IPS-18c (cell line): ENCODE data around the gene SPR.
A peak's percentile ranks its signal among the peaks of the same experiment; 100 is the strongest.

Experiments
- H3K4me3 ChIP-seq: 2 replicates; pipeline ENCODE4 v1.7.0; 2013; ENCODE audit warnings: low read depth, mild to moderate bottlenecking, low read length, moderate library complexity; ENCODE audit not compliant: insufficient read depth
- H3K9me3 ChIP-seq: one replicate; pipeline ENCODE4 v1.6.1; 2013; ENCODE audit warnings: mild to moderate bottlenecking, low read length, moderate library complexity; ENCODE audit not compliant: control insufficient read depth, insufficient read depth

The SPR gene

DNA sequence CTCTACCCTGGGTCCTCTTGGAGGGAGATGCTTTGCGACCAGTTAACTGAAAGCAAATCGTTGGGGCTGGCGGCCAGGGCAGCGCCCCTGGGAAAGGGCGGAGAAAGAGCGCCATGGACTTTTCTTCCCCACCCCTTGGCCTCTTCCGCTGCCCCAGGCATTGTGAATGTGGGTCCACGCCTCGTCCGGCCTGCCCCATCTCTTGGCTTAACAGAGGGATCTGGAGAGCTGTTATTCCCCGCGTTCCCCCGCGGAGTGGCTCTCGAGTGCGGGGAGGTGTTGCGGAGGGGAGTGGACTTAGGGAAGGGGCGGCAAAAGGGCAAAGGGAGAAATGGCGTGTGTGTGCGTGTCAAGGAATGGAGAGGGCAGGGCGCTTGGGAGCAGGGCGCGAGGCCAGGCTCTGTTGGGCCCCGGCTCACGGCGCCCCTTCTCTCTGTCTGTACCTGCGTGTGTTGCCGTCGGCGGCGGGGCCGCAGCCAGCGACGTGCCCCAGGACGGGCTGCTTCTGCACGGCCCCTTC is 36.7 kb downstream of the SPR start:
- H3K4me3 ChIP-seq, result peak overlapping the region; percentile 46
- H3K9me3 ChIP-seq, result peaks cover 2% of the 10 kb centered on the region

DNA sequence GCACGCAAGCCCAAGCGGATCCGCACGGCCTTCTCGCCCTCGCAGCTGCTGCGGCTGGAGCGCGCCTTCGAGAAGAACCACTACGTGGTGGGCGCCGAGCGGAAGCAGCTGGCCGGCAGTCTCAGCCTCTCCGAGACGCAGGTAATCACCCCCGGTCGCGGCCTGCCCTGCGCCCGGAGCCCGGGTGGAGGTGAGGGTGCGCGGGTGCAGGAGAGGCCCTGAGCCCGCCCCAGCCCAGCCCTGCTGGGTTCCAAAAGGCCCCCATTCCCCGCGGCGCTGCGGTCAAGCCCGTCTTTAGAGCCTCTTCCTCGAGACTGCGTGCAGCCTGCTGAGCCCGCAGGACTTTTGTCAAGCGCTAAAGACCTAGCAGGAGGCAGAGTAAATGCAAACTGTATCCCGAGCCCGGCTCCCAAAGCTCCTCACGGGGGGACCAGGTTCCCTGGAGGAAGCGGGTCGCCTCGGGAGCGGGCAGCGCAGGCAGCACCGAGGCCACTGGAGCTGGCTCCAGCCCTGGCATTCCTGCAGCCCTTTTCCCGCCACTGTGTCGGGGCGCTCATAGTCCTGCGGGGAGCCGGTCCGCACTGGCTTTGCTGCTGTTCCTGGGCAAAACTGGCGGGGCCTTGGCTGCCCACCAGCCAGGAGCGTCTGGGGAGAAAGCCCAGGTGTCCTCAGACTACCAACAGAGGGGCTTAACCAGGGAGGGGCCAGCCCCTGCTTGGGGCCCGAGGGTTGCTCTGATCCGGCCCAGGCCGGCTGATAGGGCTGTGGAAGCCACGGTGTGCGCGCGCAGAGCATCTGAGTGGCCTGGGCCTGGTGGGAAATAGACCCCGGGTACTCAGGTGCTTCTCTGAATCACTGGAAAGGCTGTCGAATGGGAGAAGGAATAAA is 37.4 kb downstream of the SPR start:
- Histone ChIP-seq H3K4me3 (peak overlapping the region; percentile 46; the same call in 1 of the 2 replicates), H3K9me3 (peaks cover 2% of the 10 kb centered on the region)

DNA sequence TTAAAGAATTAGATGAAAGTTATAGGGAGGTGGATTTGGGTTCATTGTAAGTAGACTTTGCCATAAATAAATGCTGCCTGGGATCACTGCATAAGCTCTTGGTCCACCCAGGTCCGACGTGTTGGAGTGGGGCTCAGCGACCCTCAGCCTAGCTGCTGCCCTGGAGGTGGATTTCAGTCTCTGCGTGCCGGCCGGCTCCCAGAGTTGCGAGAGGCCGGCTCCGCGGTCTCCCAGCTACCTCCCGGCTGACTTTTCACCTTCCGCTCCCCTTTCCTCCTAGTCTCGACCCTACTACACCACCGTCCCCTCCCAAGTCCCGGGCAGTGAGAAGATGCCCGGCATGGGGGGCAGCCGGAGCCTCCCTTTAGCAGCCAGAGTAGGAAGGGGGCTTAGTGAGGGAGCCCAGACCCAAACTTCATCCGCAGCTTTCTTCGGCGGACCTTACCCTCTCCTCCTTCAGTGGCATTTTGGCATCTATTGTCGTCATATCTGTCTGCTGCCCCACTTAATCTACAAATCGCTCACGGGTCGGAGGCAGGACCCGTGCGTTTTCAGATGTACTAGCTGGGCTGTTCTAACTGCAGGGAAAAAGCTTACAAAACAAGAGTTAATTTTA is 38.2 kb downstream of the SPR start:
- H3K9me3 ChIP-seq, result peaks cover 2% of the 10 kb centered on the region
- H3K4me3 ChIP-seq, result no peak overlapping the region

DNA sequence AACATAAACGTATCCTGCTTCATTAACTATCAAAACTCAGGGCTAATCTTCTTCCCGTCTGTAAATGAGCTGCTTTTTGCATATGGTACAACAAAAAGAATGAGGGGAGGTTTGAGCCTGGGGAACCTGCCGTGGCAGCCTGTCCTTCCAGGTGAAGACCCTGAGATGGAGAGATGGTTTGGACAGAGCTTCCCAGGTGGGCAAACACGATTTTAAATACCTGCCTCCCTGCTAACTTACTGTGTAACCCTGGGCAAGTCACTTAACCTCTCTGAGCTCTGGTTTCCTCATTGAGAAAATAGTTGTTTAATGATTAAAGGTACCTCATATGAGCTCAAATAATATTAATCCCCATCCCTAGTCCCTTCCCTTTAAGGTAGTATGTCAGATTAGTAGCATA is 39.2 kb downstream of the SPR start:
- Histone ChIP-seq H3K9me3 (no peaks in the 10 kb centered on the region), H3K4me3 (no peak overlapping the region)

DNA sequence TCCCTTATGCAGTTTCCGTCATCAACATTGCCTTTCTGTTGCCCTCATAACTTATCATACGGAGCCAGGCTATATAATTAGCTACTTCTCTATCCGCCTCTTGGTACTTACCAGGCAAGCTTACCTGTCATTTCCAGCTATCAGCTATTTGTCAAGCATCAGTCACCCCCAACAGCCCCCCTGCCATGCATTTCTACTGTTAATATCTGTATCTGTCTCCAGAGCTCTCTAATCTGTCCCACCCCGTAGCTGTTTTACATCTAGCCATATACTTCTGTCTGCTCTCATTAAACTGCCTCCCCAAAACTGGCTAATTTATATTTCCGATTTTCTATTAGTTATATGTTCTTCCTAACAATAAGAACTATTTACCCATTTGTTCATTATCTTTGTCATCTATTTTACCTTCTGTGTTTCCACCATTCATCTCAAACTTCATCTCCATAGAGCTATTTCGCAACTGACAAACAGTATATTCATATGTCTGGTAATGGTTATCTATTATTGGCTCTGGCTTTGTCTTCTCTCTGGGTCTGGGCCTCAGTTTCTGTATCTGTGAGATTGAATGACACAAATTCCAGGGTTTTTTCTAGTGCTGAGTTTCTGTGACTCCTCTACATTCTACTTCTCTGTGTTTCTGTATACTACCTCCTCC is 39.7 kb downstream of the SPR start:
- Histone ChIP-seq H3K4me3 (no peak overlapping the region), H3K9me3 (no peaks in the 10 kb centered on the region)

DNA sequence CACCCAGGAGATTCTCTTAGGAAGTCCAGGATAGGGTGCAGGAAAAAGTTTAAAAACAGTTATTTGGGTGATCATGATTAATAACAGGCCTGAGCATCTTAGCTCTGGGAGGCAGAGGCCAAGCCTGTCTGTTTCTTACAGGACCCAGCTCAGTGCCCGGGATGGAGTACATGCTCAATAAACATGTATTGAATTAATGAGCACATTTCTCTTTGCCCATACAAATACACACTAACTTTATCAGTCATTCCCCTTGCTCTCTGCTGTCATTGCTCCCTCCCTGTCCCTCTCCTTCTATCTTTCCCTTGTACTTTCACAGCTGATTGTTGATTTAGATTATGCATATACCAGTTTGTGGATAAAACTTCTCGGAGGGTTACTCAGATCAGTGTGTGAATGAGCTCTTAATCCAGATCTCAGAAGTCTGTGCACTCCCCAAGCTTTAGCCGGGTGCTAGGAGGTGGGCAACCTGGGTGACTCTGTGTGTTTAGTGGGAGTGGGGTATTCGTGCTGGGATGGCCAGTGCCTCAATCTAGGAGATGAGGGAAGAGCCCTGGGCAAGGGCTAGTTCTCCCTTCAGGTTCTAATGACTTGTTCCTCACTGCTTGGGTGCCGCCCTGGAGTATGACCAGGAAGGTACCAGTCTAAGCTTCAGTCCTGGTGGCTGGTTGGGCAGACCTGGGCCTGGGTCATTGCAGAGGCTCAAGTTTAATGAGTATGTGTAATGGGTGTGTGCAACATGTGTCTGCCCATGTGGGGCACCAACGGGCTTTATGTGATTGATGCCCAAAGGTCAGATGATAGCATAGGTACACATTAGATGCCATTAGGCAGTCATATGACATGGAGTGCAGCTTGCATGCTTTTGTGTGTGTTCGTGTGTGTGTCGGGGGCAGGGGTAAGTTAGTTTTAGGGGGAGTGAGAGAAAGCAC is 40.7 kb downstream of the SPR start:
- Histone ChIP-seq H3K9me3 (no peaks in the 10 kb centered on the region), H3K4me3 (no peak overlapping the region)

DNA sequence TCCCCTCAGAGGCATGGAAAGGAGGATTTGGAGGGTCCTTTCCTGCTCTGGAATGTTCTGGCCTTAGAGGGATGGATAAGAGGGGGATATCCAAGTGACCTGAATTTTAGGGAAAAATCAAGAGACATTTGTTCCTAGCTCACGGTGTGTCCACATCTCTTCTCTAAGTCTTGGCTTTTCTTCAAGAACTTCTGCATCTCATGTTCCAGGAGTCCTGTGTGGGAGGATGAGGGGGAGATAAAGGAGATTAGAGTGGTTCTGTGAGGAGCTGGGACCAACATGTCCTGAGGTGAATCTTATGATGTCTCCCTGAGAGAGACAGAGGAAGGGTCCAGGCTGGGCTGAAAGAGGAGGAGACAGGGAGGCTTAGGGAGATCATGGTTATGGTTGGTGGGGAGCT is 41.8 kb downstream of the SPR start:
- Histone ChIP-seq H3K9me3 (no peaks in the 10 kb centered on the region), H3K4me3 (no peak overlapping the region)

DNA sequence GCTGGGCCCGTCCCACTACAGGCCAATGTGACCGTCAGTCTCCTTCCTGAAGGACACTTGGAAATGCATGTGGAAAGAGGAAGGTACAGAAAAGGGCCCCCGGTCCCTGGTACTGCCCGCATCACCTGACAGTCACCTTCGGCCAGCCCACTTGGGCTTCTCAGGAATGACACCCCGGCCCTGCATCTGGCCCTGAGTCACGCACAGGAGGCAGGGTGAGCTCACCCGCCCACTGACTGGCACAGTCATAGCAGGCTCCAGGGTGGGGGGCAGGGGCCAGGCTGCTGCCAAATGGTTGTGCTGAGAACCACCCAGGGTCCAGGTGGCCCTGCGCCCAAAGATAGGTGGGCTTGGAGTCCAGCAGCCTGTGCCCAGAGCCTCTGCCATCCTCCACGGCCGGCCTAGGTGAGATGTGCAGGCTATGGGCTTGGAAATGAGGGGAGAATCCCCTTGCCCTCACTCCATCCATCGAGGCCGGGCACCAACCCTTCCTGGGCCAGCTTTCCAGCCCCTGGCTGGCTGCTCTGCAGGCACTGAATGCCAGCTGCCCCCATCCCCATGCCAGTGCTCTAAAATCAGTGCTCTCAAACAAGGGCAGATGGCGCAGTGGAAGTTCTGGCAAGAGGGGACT is 44.2 kb downstream of the SPR start:
- Histone ChIP-seq H3K4me3 (no peak overlapping the region), H3K9me3 (no peaks in the 10 kb centered on the region)

DNA sequence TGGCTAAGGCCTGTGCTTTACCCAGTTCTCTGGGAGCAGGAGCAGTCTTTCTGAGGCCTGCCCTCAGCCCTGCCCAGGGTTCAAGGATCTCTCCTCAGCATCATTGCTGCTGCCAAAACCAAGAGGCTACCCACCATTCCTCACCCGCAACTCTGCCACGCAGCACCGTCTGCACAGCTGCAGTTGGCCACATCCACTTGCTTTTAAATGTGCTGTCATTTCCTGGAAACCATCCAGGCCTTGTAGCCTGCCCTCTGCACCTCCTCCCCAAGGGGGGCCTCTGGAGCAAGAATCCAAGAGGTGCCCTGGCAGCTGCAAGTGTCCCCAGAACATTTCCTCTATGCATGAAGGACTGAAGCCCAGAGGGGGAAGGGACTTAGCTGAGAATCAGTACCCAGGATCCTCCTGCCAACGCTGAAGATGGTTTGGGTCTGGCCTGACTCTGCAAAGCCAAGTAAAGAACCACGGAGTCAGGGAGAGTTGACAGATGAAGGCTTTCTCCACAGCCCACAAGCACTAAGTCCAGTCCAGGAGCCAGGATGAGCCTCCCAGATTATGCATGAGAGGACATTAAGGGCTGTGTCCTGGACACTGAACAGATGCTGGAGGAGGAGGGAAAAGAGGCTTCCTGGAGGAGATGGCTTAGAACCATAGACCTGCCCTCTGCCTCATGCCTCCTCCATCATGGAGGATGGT is 45.0 kb downstream of the SPR start:
- Histone ChIP-seq H3K9me3 (no peaks in the 10 kb centered on the region), H3K4me3 (no peak overlapping the region)

DNA sequence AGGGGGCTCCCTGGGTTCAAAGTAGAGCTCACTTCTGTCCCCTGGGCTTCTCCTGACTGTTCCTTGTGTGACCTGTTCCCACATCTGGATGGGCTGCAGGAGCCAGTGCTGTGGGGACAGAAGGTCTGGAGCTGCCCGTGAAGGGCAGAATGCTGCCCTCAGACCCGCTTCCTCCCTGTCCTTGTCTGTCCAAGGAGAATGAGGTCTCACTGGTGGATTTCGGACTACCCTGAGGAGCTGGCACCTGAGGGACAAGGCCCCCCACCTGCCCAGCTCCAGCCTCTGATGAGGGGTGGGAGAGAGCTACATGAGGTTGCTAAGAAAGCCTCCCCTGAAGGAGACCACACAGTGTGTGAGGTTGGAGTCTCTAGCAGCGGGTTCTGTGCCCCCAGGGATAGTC is 45.6 kb downstream of the SPR start:
- no peaks in the 10 kb centered on the region for H3K9me3 ChIP-seq
- H3K4me3 ChIP-seq, result no peak overlapping the region

DNA sequence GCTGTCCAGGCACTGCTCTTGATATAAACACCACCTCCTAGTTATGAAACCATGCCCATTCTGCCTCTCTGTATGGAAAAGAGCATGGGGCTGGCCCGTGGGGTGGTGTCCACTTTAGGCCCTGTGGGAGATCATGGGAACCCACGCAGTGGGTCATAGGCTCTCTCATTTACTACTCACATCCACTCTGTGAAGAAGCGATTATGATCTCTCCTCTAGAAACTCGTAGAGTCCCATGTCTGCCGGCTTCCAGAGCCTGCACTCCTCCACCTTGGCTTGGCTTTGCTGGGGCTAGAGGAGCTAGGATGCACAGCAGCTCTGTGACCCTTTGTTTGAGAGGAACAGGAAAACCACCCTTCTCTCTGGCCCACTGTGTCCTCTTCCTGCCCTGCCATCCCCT is 46.0 kb downstream of the SPR start:
- H3K4me3 ChIP-seq, result no peak overlapping the region

DNA sequence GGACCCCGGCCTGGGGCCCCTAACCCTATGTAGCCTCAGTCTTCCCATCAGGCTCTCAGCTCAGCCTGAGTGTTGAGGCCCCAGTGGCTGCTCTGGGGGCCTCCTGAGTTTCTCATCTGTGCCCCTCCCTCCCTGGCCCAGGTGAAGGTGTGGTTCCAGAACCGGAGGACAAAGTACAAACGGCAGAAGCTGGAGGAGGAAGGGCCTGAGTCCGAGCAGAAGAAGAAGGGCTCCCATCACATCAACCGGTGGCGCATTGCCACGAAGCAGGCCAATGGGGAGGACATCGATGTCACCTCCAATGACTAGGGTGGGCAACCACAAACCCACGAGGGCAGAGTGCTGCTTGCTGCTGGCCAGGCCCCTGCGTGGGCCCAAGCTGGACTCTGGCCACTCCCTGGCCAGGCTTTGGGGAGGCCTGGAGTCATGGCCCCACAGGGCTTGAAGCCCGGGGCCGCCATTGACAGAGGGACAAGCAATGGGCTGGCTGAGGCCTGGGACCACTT is 46.5 kb downstream of the SPR start:
- Histone ChIP-seq H3K4me3 (no peak overlapping the region), H3K9me3 (no peaks in the 10 kb centered on the region)

More for the DNA sequence above, 46.0 kb downstream of the SPR start:
- H3K9me3 ChIP-seq, result no peaks in the 10 kb centered on the region

DNA sequence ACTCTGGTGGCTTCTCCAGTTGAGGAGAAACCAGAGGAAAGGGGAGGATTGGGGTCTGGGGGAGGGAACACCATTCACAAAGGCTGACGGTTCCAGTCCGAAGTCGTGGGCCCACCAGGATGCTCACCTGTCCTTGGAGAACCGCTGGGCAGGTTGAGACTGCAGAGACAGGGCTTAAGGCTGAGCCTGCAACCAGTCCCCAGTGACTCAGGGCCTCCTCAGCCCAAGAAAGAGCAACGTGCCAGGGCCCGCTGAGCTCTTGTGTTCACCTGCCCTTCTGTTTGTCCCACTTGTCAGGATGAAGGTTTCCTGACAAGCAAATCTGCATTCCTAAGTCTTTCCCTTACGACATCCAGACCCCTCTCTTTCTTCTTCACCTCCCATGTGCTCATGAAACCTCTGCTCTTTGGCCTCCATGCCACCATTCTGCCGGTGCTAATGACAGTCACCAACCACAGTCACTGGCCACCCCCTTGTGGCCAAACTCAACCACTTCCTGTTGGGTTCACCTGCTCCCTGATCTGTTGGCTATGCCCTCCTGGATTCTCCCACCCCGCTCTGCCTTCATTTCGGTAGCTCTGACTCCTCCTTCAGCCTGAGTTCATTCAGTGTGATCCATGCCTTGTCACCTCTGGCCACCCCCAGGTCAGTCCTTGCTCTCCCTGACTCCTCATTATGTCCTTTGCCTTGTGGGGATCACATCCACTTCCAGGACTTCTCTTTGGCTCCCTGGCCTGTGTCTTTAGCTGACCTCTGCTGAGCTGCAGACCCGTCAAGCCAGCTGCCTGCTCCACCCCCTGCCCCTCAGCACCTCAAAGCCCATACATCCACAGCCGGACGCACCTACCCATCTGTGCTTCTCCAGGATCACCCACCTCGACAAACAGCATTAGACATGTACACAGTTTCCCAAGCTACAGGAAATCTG is 47.7 kb downstream of the SPR start:
- Histone ChIP-seq H3K9me3 (no peaks in the 10 kb centered on the region), H3K4me3 (no peak overlapping the region)

DNA sequence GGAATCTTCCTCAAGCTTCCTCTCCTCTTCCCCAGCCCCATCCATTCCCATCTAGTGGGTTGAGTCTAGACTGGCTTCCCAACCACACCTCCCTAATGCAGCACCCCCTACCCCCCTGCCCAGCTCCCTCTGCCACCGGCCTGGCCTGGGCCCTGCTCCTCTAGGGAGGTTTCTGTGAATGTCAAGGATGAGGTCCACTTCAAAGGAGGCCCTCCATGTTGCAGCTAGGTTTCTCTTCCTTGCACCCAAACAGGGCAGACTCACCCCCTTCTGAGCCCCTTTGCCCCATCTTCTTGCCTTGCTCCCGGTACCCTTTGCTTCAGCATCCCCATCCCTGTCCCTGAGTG is 48.4 kb downstream of the SPR start:
- H3K9me3 ChIP-seq, result no peaks in the 10 kb centered on the region
- H3K4me3 ChIP-seq, result no peak overlapping the region

DNA sequence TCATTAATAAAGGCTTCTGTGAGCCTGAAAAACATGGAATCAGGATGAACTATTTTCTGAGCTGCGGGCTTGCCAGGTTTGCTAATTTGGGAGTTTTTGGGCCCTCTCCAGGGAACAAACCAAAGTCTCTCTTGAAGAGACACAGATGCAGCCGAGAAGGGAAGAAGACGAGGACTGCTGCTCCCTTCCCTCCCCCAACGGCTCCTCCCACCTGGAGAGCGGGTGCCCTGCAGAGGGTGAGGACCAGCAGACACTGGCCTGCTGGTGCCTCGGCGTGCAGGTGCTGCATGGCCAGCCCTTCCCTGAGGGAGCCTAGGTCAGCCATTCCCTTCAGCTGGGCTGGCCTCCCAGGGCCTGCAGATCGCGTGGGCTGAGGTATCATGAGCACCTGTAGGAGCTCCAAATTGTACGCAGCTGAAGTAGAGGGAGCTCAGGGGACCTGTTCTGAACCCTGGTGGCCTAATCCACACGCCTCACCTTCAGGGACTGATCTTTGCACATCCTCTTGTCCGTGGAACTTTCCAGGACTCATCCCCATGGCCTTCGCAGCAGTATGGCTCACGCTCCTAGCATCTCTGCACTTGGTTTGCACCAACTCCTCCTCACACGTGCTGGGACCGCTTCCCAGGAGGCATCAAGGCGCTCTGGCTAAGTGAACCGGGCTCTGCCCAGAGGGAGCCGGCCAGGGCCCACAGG is 49.6 kb downstream of the SPR start:
- Histone ChIP-seq H3K9me3 (no peaks in the 10 kb centered on the region), H3K4me3 (no peak overlapping the region)
